GM19395 (cell line): ENCODE measurements around the gene MOB4.
"Not testable (repeated sequence)": the region's sequence is repeated elsewhere in the genome, so short reads cannot be mapped to it uniquely, and the experiment has no call there.

Source experiments
- ATAC-seq: cut with Tn5 transposase; IDR thresholded peaks from one replicate; pipeline ENCODE4 v1.9.1; 2021; ENCODE audit warnings: mild to moderate bottlenecking, moderate library complexity; ENCODE audit not compliant: unreplicated experiment

The MOB4 gene

GRCh38 chr2:197587255-197587654 is 71.4 kb downstream of the MOB4 start:
- not testable (repeated sequence) for ATAC-seq

GRCh38 chr2:197591339-197592072 is 75.6 kb downstream of the MOB4 start:
- no peak for ATAC-seq

GRCh38 chr2:197596766-197597165 is 80.9 kb downstream of the MOB4 start:
- no peak for ATAC-seq

- no peak for ATAC-seq
These were observed 81.3 kb downstream of the MOB4 start for GRCh38 chr2:197597166-197597565.

- no peak for ATAC-seq
These were observed 82.6 kb downstream of the MOB4 start for GRCh38 chr2:197598450-197598849.

GRCh38 chr2:197599285-197599965 is 83.6 kb downstream of the MOB4 start:
- ATAC-seq, result peak; percentile 79

- ATAC-seq, result no peak
These were observed 84.4 kb downstream of the MOB4 start for GRCh38 chr2:197600306-197600705.

GRCh38 chr2:197601726-197602125 is 85.9 kb downstream of the MOB4 start:
- no peak for ATAC-seq
